K562 (cell line): ENCODE measurements around the gene CWC22.

Experiments used
- BHLHE40 ChIP-seq: IDR thresholded peaks from 2 replicates; pipeline ENCODE4 v1.6.1; 2011; ENCODE audit warnings: low read length, improper control_type of control experiment
- ELF2 ChIP-seq: fragments of 250-450 bp; sonication (Bioruptor Pico); IDR thresholded peaks from 2 replicates; pipeline ENCODE4 v1.5.0; 2021; ENCODE audit warnings: mild to moderate bottlenecking
- GABPA ChIP-seq: fragments of 200-800 bp; sonication (Bioruptor generic); conservative IDR thresholded peaks from 2 replicates; pipeline ENCODE4 v1.6.1; 2016; ENCODE audit warnings: low read depth, missing genetic modification characterization, missing compliant biosample characterization
- MYNN ChIP-seq, 2 experiments: sonication (generic); formaldehyde crosslinking in 1 of 2; IDR thresholded peaks; 2 replicates each; pipeline versions ENCODE4 v1.5.0 to v1.6.1; 2016 to 2020; ENCODE audit warnings: antibody characterized with exemption in 1 of 2, missing genetic modification reagents in 1 of 2
- POLR2AphosphoS5 ChIP-seq: IDR thresholded peaks from 2 replicates; pipeline ENCODE4 v1.6.1; 2011; ENCODE audit warnings: mild to moderate bottlenecking, low read depth, low read length, moderate library complexity; ENCODE audit not compliant: control insufficient read depth, insufficient read depth
- TF ChIP-seq, protein P1 (sequence below): fragments of 200-600 bp; sonication (generic); IDR thresholded peaks from one replicate; pipeline ENCODE4 v1.6.1; 2012; ENCODE audit warnings: mild to moderate bottlenecking, low read depth, low read length, inconsistent platforms
- TF ChIP-seq, protein P2 (sequence below), 3 experiments: IDR thresholded peaks in 2 of 3; conservative IDR thresholded peaks in 1 of 3; 2 replicates each; pipeline ENCODE4 v1.5.1; 2011 to 2012; ENCODE audit warnings: low read length in 3 of 3, mild to moderate bottlenecking in 3 of 3, control low read depth in 2 of 3, improper control_type of control experiment in 1 of 3, inconsistent platforms in 1 of 3, low read depth in 1 of 3, mixed read lengths in 1 of 3, moderate library complexity in 1 of 3; ENCODE audit not compliant: insufficient read depth in 2 of 3

DNA sequence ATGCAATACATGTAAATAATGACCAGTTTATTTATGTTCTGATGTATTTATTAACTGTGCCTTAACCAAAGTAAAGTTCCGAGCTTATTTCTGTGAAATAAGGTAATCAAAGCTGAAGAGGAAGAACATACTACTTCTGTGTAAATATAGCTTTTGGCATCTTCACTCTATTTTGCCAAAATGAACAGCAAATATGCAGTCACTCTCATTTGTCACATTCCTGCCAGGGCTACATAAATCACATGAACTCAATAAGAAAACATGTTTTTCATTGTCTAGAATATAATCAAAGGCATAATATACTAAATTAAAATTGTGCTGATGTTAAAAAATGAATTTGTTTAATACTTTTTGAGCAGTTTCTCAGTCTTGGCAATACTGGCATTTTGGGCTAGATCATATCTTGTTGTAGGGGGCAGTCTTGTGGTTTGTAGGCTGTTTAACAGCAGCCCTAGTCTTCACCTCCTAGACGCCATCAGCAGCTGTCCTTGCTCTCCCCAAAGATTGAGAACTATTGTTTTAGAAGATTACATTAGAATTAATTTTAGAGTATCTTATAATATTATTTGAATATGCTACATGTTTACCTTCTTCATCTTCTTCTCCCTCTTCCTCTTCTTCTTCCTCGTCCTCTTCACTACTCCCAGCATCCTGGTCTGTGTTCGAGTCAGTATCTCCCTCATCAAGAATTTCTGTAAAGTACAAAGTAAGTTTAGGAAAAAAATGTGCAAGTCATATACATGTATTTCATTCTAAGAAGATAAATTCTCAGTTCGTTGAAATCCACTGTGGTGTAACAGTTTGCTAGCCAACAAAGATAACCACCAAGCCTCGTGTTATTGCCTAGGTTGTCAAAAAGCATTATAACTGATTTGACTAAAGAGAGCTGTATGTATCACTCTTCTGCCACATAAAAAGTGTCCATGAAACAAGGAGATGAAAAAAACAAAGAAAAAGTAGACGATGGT lies 41.5 kb downstream of the CWC22 start:
- TF ChIP-seq BHLHE40 (no peak), ELF2 (CRISPR knock-in tag) (no peak), POLR2AphosphoS5 (no peak), GABPA (tag) (no peak), MYNN (IDR thresholded peaks at IDR 0.05) (no peak), MYNN (CRISPR knock-in tag; IDR thresholded peaks at IDR 0.05) (no peak)
- TF ChIP-seq, protein P1, sequence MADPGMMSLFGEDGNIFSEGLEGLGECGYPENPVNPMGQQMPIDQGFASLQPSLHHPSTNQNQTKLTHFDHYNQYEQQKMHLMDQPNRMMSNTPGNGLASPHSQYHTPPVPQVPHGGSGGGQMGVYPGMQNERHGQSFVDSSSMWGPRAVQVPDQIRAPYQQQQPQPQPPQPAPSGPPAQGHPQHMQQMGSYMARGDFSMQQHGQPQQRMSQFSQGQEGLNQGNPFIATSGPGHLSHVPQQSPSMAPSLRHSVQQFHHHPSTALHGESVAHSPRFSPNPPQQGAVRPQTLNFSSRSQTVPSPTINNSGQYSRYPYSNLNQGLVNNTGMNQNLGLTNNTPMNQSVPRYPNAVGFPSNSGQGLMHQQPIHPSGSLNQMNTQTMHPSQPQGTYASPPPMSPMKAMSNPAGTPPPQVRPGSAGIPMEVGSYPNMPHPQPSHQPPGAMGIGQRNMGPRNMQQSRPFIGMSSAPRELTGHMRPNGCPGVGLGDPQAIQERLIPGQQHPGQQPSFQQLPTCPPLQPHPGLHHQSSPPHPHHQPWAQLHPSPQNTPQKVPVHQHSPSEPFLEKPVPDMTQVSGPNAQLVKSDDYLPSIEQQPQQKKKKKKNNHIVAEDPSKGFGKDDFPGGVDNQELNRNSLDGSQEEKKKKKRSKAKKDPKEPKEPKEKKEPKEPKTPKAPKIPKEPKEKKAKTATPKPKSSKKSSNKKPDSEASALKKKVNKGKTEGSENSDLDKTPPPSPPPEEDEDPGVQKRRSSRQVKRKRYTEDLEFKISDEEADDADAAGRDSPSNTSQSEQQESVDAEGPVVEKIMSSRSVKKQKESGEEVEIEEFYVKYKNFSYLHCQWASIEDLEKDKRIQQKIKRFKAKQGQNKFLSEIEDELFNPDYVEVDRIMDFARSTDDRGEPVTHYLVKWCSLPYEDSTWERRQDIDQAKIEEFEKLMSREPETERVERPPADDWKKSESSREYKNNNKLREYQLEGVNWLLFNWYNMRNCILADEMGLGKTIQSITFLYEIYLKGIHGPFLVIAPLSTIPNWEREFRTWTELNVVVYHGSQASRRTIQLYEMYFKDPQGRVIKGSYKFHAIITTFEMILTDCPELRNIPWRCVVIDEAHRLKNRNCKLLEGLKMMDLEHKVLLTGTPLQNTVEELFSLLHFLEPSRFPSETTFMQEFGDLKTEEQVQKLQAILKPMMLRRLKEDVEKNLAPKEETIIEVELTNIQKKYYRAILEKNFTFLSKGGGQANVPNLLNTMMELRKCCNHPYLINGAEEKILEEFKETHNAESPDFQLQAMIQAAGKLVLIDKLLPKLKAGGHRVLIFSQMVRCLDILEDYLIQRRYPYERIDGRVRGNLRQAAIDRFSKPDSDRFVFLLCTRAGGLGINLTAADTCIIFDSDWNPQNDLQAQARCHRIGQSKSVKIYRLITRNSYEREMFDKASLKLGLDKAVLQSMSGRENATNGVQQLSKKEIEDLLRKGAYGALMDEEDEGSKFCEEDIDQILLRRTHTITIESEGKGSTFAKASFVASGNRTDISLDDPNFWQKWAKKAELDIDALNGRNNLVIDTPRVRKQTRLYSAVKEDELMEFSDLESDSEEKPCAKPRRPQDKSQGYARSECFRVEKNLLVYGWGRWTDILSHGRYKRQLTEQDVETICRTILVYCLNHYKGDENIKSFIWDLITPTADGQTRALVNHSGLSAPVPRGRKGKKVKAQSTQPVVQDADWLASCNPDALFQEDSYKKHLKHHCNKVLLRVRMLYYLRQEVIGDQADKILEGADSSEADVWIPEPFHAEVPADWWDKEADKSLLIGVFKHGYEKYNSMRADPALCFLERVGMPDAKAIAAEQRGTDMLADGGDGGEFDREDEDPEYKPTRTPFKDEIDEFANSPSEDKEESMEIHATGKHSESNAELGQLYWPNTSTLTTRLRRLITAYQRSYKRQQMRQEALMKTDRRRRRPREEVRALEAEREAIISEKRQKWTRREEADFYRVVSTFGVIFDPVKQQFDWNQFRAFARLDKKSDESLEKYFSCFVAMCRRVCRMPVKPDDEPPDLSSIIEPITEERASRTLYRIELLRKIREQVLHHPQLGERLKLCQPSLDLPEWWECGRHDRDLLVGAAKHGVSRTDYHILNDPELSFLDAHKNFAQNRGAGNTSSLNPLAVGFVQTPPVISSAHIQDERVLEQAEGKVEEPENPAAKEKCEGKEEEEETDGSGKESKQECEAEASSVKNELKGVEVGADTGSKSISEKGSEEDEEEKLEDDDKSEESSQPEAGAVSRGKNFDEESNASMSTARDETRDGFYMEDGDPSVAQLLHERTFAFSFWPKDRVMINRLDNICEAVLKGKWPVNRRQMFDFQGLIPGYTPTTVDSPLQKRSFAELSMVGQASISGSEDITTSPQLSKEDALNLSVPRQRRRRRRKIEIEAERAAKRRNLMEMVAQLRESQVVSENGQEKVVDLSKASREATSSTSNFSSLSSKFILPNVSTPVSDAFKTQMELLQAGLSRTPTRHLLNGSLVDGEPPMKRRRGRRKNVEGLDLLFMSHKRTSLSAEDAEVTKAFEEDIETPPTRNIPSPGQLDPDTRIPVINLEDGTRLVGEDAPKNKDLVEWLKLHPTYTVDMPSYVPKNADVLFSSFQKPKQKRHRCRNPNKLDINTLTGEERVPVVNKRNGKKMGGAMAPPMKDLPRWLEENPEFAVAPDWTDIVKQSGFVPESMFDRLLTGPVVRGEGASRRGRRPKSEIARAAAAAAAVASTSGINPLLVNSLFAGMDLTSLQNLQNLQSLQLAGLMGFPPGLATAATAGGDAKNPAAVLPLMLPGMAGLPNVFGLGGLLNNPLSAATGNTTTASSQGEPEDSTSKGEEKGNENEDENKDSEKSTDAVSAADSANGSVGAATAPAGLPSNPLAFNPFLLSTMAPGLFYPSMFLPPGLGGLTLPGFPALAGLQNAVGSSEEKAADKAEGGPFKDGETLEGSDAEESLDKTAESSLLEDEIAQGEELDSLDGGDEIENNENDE = no peak
- TF ChIP-seq, protein P2, sequence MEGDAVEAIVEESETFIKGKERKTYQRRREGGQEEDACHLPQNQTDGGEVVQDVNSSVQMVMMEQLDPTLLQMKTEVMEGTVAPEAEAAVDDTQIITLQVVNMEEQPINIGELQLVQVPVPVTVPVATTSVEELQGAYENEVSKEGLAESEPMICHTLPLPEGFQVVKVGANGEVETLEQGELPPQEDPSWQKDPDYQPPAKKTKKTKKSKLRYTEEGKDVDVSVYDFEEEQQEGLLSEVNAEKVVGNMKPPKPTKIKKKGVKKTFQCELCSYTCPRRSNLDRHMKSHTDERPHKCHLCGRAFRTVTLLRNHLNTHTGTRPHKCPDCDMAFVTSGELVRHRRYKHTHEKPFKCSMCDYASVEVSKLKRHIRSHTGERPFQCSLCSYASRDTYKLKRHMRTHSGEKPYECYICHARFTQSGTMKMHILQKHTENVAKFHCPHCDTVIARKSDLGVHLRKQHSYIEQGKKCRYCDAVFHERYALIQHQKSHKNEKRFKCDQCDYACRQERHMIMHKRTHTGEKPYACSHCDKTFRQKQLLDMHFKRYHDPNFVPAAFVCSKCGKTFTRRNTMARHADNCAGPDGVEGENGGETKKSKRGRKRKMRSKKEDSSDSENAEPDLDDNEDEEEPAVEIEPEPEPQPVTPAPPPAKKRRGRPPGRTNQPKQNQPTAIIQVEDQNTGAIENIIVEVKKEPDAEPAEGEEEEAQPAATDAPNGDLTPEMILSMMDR (IDR thresholded peaks at IDR 0.05 in 2 of 3, conservative IDR thresholded peaks at IDR 0.05 in 1 of 3; ENCODE audit: insufficient read depth in 2 of 3, low read depth in 1 of 3, low read length in 3 of 3) = no peak
